Smooth muscle cell (in vitro differentiated cells): ENCODE measurements around the gene ZNF273. TPM values are rescaled to one million over a fixed set of nuclear protein-coding genes. Genes with fewer than 3 reads are reported as not detected.
"Not testable (repeated sequence)": the region's sequence is repeated elsewhere in the genome, so short reads cannot be mapped to it uniquely, and the experiment has no call there.

ENCODE experiments used
- DNase-seq: peaks from one replicate; lab custom pipeline; 2025; ENCODE audit not compliant: unreplicated experiment; lab: John Stamatoyannopoulos, UW
- H2AFZ ChIP-seq: fragments of 200-600 bp; sonication (generic); 2 replicates; pipeline ENCODE4 v1.6.0; 2016; ENCODE audit warnings: antibody characterized with exemption, low read depth, mild to moderate bottlenecking
- H3F3A ChIP-seq: fragments of 200-600 bp; sonication (generic); 2 replicates; pipeline ENCODE4 v1.6.0; 2017; ENCODE audit warnings: antibody characterized with exemption, low read depth
- H3K27ac ChIP-seq: fragments of 200-600 bp; sonication (generic); 2 replicates; pipeline ENCODE4 v1.5.1; 2016; ENCODE audit warnings: low read depth, mild to moderate bottlenecking
- H3K27me3 ChIP-seq: fragments of 200-600 bp; sonication (generic); 2 replicates; pipeline ENCODE4 v1.6.1; 2016; ENCODE audit warnings: low read depth, mild to moderate bottlenecking
- H3K36me3 ChIP-seq: fragments of 200-600 bp; sonication (generic); 2 replicates; pipeline ENCODE4 v1.5.1; 2016; ENCODE audit warnings: low read depth
- H3K4me1 ChIP-seq: fragments of 200-600 bp; sonication (generic); 2 replicates; pipeline ENCODE4 v1.5.1; 2016; ENCODE audit warnings: low read depth
- H3K4me2 ChIP-seq: fragments of 200-600 bp; sonication (generic); 2 replicates; pipeline ENCODE4 v1.6.0; 2016; ENCODE audit warnings: mild to moderate bottlenecking
- H3K4me3 ChIP-seq: fragments of 200-600 bp; sonication (generic); 2 replicates; pipeline ENCODE4 v1.5.1; 2016; ENCODE audit warnings: mild to moderate bottlenecking
- H3K79me2 ChIP-seq: fragments of 200-600 bp; sonication (generic); 2 replicates; pipeline ENCODE4 v1.6.0; 2016; ENCODE audit warnings: low read depth, mild to moderate bottlenecking
- H3K9ac ChIP-seq: fragments of 200-600 bp; sonication (generic); 2 replicates; pipeline ENCODE4 v1.6.0; 2016; ENCODE audit warnings: low read depth
- H3K9me3 ChIP-seq: fragments of 200-600 bp; sonication (generic); replicated peaks from 2 replicates; pipeline ENCODE4 v1.5.1; 2016; ENCODE audit warnings: low read depth
- H4K20me1 ChIP-seq: fragments of 200-600 bp; sonication (generic); 2 replicates; pipeline ENCODE4 v1.6.0; 2016; ENCODE audit warnings: low read depth
- CTCF ChIP-seq: fragments of 200-600 bp; sonication (generic); IDR thresholded peaks from 2 replicates; pipeline ENCODE4 v1.5.1; 2017; ENCODE audit warnings: borderline replicate concordance, mild to moderate bottlenecking, antibody characterized with exemption; ENCODE audit not compliant: insufficient read depth, poor library complexity, severe bottlenecking
- WGBS: methylation state at CpG from one replicate; pipeline ENCODE4 v1.1.7; 2016; ENCODE audit warnings: low lambda C conversion rate; 5-methylcytosine and 5-hydroxymethylcytosine counted together
- polyA plus RNA-seq: library from polyadenylated mRNA; unstranded; fragments of >200 nt; fragmentation: Nextera tagmentation; extraction: Ambion mirVana; gene quantifications from 2 replicates; pipeline ENCODE4 v1.2.1, GENCODE V29; 2016
- total RNA-seq: library from RNA; depleted of rRNA; stranded (reverse); fragments of >200 nt; gene quantifications from 2 replicates; pipeline ENCODE4 v1.2.3, GENCODE V29; 2014

Gene ZNF273
- total and polyA plus RNA-seq, 2 experiments from 2014 or later = 2.0 to 4.4 TPM

GRCh38 chr7:64890761-64891362 lies 12.2 kb upstream of the ZNF273 start:
- H3K4me1 ChIP-seq = no peaks in the 10 kb centered on the region
- H3K27me3 ChIP-seq = peaks cover 27% of the 10 kb centered on the region
- H4K20me1 ChIP-seq = no peaks in the 10 kb centered on the region
- no peak overlapping the region for H3K4me2 ChIP-seq
- no peak for DNase-seq
- no peaks in the 10 kb centered on the region for H3K9me3 ChIP-seq
- no peak overlapping the region for H3K4me3 ChIP-seq
- no peaks in the 10 kb centered on the region for H3K36me3 ChIP-seq
- H2AFZ ChIP-seq = no peak overlapping the region
- no peak overlapping the region for H3K9ac ChIP-seq
- no peak overlapping the region for H3K27ac ChIP-seq
- no peaks in the 10 kb centered on the region for H3K79me2 ChIP-seq
- H3F3A ChIP-seq = no peaks in the 10 kb centered on the region
- WGBS = 71% methylated on average over 2 of the region's 2 CpGs
- TF ChIP-seq CTCF = no peak

GRCh38 chr7:64891363-64892081 lies 11.6 kb upstream of the ZNF273 start:
- H3K4me3 ChIP-seq, H3K4me2 ChIP-seq, H4K20me1 ChIP-seq, H3K4me1 ChIP-seq, DNase-seq, H3K9me3 ChIP-seq, H2AFZ ChIP-seq, H3K36me3 ChIP-seq, H3K9ac ChIP-seq, H3F3A ChIP-seq, H3K79me2 ChIP-seq, H3K27ac ChIP-seq: not testable (repeated sequence)
- H3K27me3 ChIP-seq = peaks cover 27% of the 10 kb centered on the region
- 68% methylated on average over 1 of the region's 1 CpG for WGBS

- Histone ChIP-seq H3K4me3 (no peak overlapping the region), H3K36me3 (no peaks in the 10 kb centered on the region), H2AFZ (no peak overlapping the region), H3K27ac (no peak overlapping the region), H3F3A (no peaks in the 10 kb centered on the region), H3K79me2 (no peaks in the 10 kb centered on the region), H4K20me1 (no peaks in the 10 kb centered on the region), H3K9me3 (no peaks in the 10 kb centered on the region), H3K4me2 (no peak overlapping the region), H3K27me3 (peaks cover 27% of the 10 kb centered on the region), H3K9ac (no peak overlapping the region), H3K4me1 (no peaks in the 10 kb centered on the region)
- TF ChIP-seq CTCF = no peak
- DNase-seq = no peak
These were observed 11.0 kb upstream of the ZNF273 start for GRCh38 chr7:64892116-64892515.

- no peaks in the 10 kb centered on the region for H3F3A ChIP-seq
- TF ChIP-seq CTCF = no peak
- no peaks in the 10 kb centered on the region for H3K36me3 ChIP-seq
- H2AFZ ChIP-seq = no peak overlapping the region
- H3K27me3 ChIP-seq = peaks cover 27% of the 10 kb centered on the region
- H3K79me2 ChIP-seq = no peaks in the 10 kb centered on the region
- H3K4me1 ChIP-seq = no peaks in the 10 kb centered on the region
- 87% methylated on average over 5 of the region's 5 CpGs for WGBS
- H4K20me1 ChIP-seq = no peaks in the 10 kb centered on the region
- H3K9me3 ChIP-seq = no peaks in the 10 kb centered on the region
- H3K9ac ChIP-seq = no peak overlapping the region
- no peak overlapping the region for H3K4me2 ChIP-seq
- DNase-seq = no peak
- no peak overlapping the region for H3K4me3 ChIP-seq
- no peak overlapping the region for H3K27ac ChIP-seq
These were observed 10.3 kb upstream of the ZNF273 start for GRCh38 chr7:64892666-64893309.
